22Rv1 (cell line): ENCODE data around the gene GADD45GIP1.

Source experiments
- H3K27ac ChIP-seq: fragments of 450-650 bp; 2 replicates; pipeline ENCODE4 v1.5.1; 2017
- ZFX ChIP-seq: fragments of 450-650 bp; IDR thresholded peaks from 2 replicates; pipeline ENCODE4 v1.6.1; 2017; ENCODE audit warnings: antibody characterized with exemption, borderline replicate concordance
- TF ChIP-seq, protein P1 (sequence below): fragments of 450-650 bp; IDR thresholded peaks from 2 replicates; pipeline ENCODE4 v1.5.1; 2017; ENCODE audit warnings: mild to moderate bottlenecking

GADD45GIP1 gene

GRCh38 chr19:12967907-12968306 lies 10.9 kb upstream of the GADD45GIP1 start:
- no peak for TF ChIP-seq ZFX
- TF ChIP-seq, protein P1, sequence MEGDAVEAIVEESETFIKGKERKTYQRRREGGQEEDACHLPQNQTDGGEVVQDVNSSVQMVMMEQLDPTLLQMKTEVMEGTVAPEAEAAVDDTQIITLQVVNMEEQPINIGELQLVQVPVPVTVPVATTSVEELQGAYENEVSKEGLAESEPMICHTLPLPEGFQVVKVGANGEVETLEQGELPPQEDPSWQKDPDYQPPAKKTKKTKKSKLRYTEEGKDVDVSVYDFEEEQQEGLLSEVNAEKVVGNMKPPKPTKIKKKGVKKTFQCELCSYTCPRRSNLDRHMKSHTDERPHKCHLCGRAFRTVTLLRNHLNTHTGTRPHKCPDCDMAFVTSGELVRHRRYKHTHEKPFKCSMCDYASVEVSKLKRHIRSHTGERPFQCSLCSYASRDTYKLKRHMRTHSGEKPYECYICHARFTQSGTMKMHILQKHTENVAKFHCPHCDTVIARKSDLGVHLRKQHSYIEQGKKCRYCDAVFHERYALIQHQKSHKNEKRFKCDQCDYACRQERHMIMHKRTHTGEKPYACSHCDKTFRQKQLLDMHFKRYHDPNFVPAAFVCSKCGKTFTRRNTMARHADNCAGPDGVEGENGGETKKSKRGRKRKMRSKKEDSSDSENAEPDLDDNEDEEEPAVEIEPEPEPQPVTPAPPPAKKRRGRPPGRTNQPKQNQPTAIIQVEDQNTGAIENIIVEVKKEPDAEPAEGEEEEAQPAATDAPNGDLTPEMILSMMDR: no peak
- H3K27ac ChIP-seq: no peak overlapping the region

- peak overlapping the region; percentile 68 for H3K27ac ChIP-seq
- TF ChIP-seq, protein P1: no peak
- TF ChIP-seq ZFX: no peak
Observed at GRCh38 chr19:12965812-12966135, 8.8 kb upstream of the GADD45GIP1 start.

- TF ChIP-seq ZFX: no peak
- TF ChIP-seq, protein P1: peak; percentile 98
- H3K27ac ChIP-seq: peak overlapping the region; percentile 68
Observed at GRCh38 chr19:12965017-12965811, 8.2 kb upstream of the GADD45GIP1 start.

DNA sequence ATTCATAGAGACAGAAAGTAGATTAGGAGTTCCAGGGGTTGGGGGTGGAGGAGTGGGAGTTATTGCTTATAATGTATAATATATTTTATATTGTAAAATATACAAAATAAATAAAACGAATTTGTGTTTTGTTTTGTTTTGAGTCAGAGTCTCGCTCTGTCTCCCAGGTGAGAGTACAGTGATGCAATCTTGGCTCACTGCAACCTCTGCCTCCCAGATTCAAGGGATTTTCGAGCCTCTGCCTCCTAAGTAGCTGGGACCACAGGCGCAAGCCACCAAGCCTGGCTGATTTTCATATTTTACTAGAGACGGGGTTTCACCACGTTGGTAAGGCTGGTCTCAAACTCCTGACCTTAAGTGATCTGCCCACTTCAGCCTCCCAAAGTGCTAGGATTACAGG lies 2.5 kb upstream of the GADD45GIP1 start:
- H3K27ac ChIP-seq: no peak overlapping the region
- TF ChIP-seq, protein P1: no peak
- TF ChIP-seq ZFX: no peak

GRCh38 chr19:12957389-12957952 lies 448 bp upstream of the GADD45GIP1 start:
- H3K27ac ChIP-seq: peak overlapping the region; percentile 92

GRCh38 chr19:12955996-12956395 lies 1.0 kb downstream of the GADD45GIP1 start:
- TF ChIP-seq ZFX: no peak
- TF ChIP-seq, protein P1: no peak
- peak overlapping the region; percentile 92 for H3K27ac ChIP-seq

- peak overlapping the region; percentile 92 for H3K27ac ChIP-seq
Observed at GRCh38 chr19:12955575-12955974, 1.4 kb downstream of the GADD45GIP1 start.

- peak overlapping the region; percentile 92 for H3K27ac ChIP-seq
- TF ChIP-seq, protein P1: no peak
- TF ChIP-seq ZFX: no peak
Observed at GRCh38 chr19:12954612-12954962, 2.4 kb downstream of the GADD45GIP1 start.
